MM.1S (cell line): Measurements from ENCODE around the gene STRN.
"Not testable (repeated sequence)": the region's sequence is repeated elsewhere in the genome, so short reads cannot be mapped to it uniquely, and the experiment has no call there.

Experiments used
- DNase-seq: peaks from one replicate; pipeline ENCODE4 v3.0.0-alpha.2; 2015
- H2AFZ ChIP-seq: fragments of 300-600 bp; sonication (generic); 2 replicates; pipeline ENCODE4 v1.6.0; 2016; ENCODE audit warnings: antibody characterized with exemption, low read length
- H3F3A ChIP-seq: fragments of 300-600 bp; sonication (generic); 2 replicates; pipeline ENCODE4 v1.6.1; 2016; ENCODE audit warnings: mild to moderate bottlenecking, antibody characterized with exemption, low read length, moderate library complexity, mixed read lengths; ENCODE audit not compliant: insufficient read depth
- H3K27ac ChIP-seq: fragments of 300-600 bp; sonication (generic); 2 replicates; pipeline ENCODE4 v1.5.1; 2016; ENCODE audit warnings: mild to moderate bottlenecking, low read length
- H3K27me3 ChIP-seq: fragments of 300-600 bp; sonication (generic); replicated peaks from 2 replicates; pipeline ENCODE4 v1.6.0; 2016; ENCODE audit warnings: low read length; ENCODE audit not compliant: insufficient read depth
- H3K36me3 ChIP-seq: fragments of 300-600 bp; sonication (generic); replicated peaks from 2 replicates; pipeline ENCODE4 v1.6.1; 2016; ENCODE audit warnings: mild to moderate bottlenecking, low read length, mixed read lengths; ENCODE audit not compliant: insufficient read depth
- H3K4me1 ChIP-seq: fragments of 300-600 bp; sonication (generic); 2 replicates; pipeline ENCODE4 v1.6.1; 2016; ENCODE audit warnings: low read length, mixed read lengths
- H3K4me2 ChIP-seq: fragments of 300-600 bp; sonication (generic); 2 replicates; pipeline ENCODE4 v1.6.0; 2016; ENCODE audit warnings: low read depth, low read length
- H3K4me3 ChIP-seq: fragments of 300-600 bp; sonication (generic); 2 replicates; pipeline ENCODE4 v1.5.1; 2016; ENCODE audit warnings: low read length, mixed read lengths
- H3K79me2 ChIP-seq: fragments of 300-600 bp; sonication (generic); 2 replicates; pipeline ENCODE4 v1.6.1; 2016; ENCODE audit warnings: mixed run types, low read length, mixed read lengths
- H3K9ac ChIP-seq: fragments of 300-600 bp; sonication (generic); 2 replicates; pipeline ENCODE4 v1.6.1; 2016; ENCODE audit warnings: low read length, mixed read lengths
- H3K9me2 ChIP-seq: fragments of 300-600 bp; sonication (generic); replicated peaks from 2 replicates; pipeline ENCODE4 v1.6.1; 2016; ENCODE audit warnings: mild to moderate bottlenecking, low read length, mixed read lengths; ENCODE audit not compliant: insufficient read depth
- H3K9me3 ChIP-seq: fragments of 300-600 bp; sonication (generic); replicated peaks from 2 replicates; pipeline ENCODE4 v1.6.1; 2016; ENCODE audit warnings: mild to moderate bottlenecking, low read length, mixed read lengths; ENCODE audit not compliant: insufficient read depth
- H4K20me1 ChIP-seq: fragments of 300-600 bp; sonication (generic); 2 replicates; pipeline ENCODE4 v1.6.1; 2016; ENCODE audit warnings: mild to moderate bottlenecking, low read length, moderate library complexity, mixed read lengths; ENCODE audit not compliant: insufficient read depth
- EZH2 ChIP-seq: fragments of 300-600 bp; sonication (generic); optimal IDR thresholded peaks from 2 replicates; pipeline ENCODE3; 2017; ENCODE audit warnings: low read depth, mild to moderate bottlenecking, antibody characterized with exemption, low read length, mixed read lengths
- EZH2phosphoT487 ChIP-seq: fragments of 300-600 bp; sonication (generic); IDR thresholded peaks from 2 replicates; pipeline ENCODE4 v1.6.1; 2018; ENCODE audit warnings: antibody characterized with exemption, low read length
- TF ChIP-seq, protein P1 (sequence below): fragments of 300-600 bp; sonication (generic); IDR thresholded peaks from 2 replicates; pipeline ENCODE4 v1.5.1; 2016; ENCODE audit warnings: antibody characterized with exemption, low read length, mixed read lengths

The STRN gene

DNA sequence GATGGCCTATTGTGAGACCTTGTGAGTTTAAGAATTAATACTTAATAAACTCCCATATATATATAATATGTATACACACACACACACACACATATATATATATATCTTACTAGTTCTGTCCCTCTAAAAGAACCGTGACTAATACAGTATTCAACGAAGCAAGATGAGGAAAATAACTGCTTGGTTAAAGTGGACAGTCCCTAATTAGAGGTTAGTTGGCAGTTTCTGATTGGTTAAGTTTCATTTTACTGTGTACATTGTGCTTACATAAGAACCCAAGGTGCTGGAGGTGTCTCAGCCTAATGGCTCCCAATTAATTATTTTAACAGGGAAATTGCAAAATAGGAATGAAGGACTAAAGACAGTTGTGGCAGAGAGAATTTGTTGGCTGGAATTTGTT is 132.1 kb downstream of the STRN start:
- H3K27me3 ChIP-seq, result no peaks in the 10 kb centered on the region
- no peak overlapping the region for H3K27ac ChIP-seq
- H2AFZ ChIP-seq, result no peak overlapping the region

DNA sequence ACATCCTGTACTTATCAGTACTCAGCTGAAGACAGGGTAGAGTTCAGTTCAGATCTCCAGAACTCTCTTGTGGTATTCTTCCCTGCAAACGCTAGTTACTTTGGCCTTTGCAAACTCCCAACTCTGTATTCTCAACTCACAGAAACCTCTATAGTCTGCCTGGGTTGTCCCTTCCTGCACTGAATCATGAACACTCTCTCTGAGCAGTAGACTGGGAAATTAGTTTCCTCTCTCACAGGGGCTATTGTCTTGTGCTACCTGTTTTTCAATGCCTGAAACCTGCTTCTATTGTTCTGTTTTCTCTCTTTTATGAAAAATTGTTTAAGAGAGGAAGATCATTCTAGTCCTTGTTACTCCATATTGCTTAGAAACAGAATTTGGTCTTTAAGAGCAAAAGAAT is 135.2 kb downstream of the STRN start:
- Histone ChIP-seq H3K4me2 (no peak overlapping the region), H3K27ac (no peak overlapping the region), H2AFZ (no peak overlapping the region), H4K20me1 (no peaks in the 10 kb centered on the region), H3K36me3 (no peaks in the 10 kb centered on the region), H3F3A (no peaks in the 10 kb centered on the region), H3K9ac (no peak overlapping the region), H3K4me3 (no peak overlapping the region), H3K9me2 (no peaks in the 10 kb centered on the region), H3K4me1 (no peaks in the 10 kb centered on the region), H3K9me3 (no peaks in the 10 kb centered on the region), H3K27me3 (no peaks in the 10 kb centered on the region), H3K79me2 (no peaks in the 10 kb centered on the region)
- TF ChIP-seq EZH2 (no peak), EZH2phosphoT487 (no peak)
- TF ChIP-seq, protein P1, sequence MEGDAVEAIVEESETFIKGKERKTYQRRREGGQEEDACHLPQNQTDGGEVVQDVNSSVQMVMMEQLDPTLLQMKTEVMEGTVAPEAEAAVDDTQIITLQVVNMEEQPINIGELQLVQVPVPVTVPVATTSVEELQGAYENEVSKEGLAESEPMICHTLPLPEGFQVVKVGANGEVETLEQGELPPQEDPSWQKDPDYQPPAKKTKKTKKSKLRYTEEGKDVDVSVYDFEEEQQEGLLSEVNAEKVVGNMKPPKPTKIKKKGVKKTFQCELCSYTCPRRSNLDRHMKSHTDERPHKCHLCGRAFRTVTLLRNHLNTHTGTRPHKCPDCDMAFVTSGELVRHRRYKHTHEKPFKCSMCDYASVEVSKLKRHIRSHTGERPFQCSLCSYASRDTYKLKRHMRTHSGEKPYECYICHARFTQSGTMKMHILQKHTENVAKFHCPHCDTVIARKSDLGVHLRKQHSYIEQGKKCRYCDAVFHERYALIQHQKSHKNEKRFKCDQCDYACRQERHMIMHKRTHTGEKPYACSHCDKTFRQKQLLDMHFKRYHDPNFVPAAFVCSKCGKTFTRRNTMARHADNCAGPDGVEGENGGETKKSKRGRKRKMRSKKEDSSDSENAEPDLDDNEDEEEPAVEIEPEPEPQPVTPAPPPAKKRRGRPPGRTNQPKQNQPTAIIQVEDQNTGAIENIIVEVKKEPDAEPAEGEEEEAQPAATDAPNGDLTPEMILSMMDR, result no peak
- DNase-seq, result no peak

More for the DNA sequence above, 132.1 kb downstream of the STRN start:
- no peak overlapping the region for H3K9ac ChIP-seq
- no peaks in the 10 kb centered on the region for H4K20me1 ChIP-seq
- H3K4me2 ChIP-seq, result no peak overlapping the region
- no peak for DNase-seq
- no peaks in the 10 kb centered on the region for H3K9me3 ChIP-seq
- no peaks in the 10 kb centered on the region for H3K36me3 ChIP-seq
- TF ChIP-seq EZH2phosphoT487, result no peak
- no peak for TF ChIP-seq EZH2
- TF ChIP-seq, protein P1, result no peak
- H3K4me3 ChIP-seq, result no peak overlapping the region
- H3K79me2 ChIP-seq, result no peaks in the 10 kb centered on the region
- H3F3A ChIP-seq, result no peaks in the 10 kb centered on the region
- H3K9me2 ChIP-seq, result no peaks in the 10 kb centered on the region
- H3K4me1 ChIP-seq, result no peaks in the 10 kb centered on the region

DNA sequence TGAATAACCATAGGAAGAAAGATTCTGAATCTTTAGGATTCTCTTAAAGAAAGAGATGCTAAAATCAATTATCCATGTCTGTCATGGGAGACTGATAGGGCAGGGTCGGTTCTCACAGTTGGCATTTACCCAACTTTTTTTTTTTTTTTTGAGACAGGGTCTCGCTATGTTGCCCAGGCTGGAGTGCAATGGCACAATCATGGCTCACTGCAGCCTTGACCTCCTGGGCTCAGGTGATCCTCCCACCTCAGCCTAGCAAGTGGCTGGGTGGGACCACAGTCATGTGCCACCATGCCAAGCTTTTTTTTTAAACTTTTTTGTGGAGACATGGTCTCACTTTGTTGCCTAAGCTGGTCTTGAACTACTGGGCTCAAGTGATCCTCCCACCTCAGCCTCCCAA is 141.7 kb downstream of the STRN start:
- H3K36me3 ChIP-seq, H2AFZ ChIP-seq, H3K27me3 ChIP-seq, H3F3A ChIP-seq, H3K79me2 ChIP-seq, H3K4me3 ChIP-seq, H3K9me3 ChIP-seq, H3K9me2 ChIP-seq, H3K9ac ChIP-seq, H4K20me1 ChIP-seq, H3K4me1 ChIP-seq, H3K4me2 ChIP-seq, DNase-seq, H3K27ac ChIP-seq: not testable (repeated sequence)

DNA sequence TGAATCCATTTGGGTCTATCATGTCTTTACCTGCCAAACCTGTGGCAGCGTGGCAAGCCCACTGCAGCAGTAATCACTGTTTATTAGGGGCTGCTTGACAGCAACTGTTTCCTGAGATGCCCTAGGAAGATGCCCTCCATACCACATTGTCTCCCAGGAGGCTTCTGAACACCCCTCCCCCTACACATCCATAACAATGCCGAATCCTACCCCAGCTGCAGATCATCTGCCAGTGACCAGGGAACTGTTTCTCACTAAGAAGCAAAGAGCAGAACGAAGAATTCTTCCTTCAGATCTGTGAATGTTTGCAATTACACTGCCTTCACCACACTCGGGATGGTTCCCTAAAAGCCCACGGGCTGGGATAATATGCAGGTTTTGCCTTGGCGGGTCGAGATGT is 142.1 kb downstream of the STRN start:
- TF ChIP-seq EZH2 (no peak), EZH2phosphoT487 (no peak)
- TF ChIP-seq, protein P1, result no peak
- H3F3A ChIP-seq, result no peaks in the 10 kb centered on the region
- H3K4me1 ChIP-seq, result no peaks in the 10 kb centered on the region
- H3K27ac ChIP-seq, result no peak overlapping the region
- H3K36me3 ChIP-seq, result no peaks in the 10 kb centered on the region
- H2AFZ ChIP-seq, result no peak overlapping the region
- no peak overlapping the region for H3K9ac ChIP-seq
- no peaks in the 10 kb centered on the region for H3K27me3 ChIP-seq
- DNase-seq, result no peak
- H3K9me2 ChIP-seq, result no peaks in the 10 kb centered on the region
- no peak overlapping the region for H3K4me3 ChIP-seq
- H4K20me1 ChIP-seq, result no peaks in the 10 kb centered on the region
- H3K9me3 ChIP-seq, result no peaks in the 10 kb centered on the region
- no peaks in the 10 kb centered on the region for H3K79me2 ChIP-seq
- no peak overlapping the region for H3K4me2 ChIP-seq
